Measurements from ENCODE around the gene STON1. TPM values are rescaled to one million over a fixed set of nuclear protein-coding genes. Genes with fewer than 3 reads are reported as not detected.

STON1 gene
- polyA plus RNA-seq, 1 donor from 2014 or later = 2.8 TPM

DNA sequence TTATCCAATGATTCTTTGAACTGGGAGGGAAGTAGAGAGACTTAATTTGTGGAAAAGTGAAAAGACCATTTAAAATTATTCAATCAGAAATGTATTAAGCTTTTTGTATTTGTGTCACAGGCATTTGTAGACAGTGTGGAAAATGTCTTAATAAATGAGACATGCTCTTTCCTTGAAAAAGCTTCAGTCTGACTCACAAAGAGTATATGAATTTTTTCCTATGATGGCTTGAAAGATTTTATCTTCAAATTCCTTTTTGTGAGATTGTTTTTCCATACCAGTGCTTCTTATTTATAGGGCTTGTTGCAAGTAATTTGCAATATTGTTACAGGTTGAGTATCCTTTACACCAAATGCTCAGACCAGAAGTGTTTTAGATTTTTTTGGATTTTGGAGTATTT is 39.5 kb downstream of the STON1 start:
- TF ChIP-seq EP300 (conservative IDR thresholded peaks at IDR 0.05; ENCODE audit: poor library complexity, severe bottlenecking) (no peak), RAD21 (conservative IDR thresholded peaks at IDR 0.05) (no peak), MXI1 (conservative IDR thresholded peaks at IDR 0.05; ENCODE audit: poor library complexity, severe bottlenecking) (no peak), SMC3 (conservative IDR thresholded peaks at IDR 0.05; ENCODE audit: poor library complexity) (no peak), POLR2AphosphoS5 (IDR thresholded peaks at IDR 0.05) (no peak), TAF1 (IDR thresholded peaks at IDR 0.05; ENCODE audit: low read depth) (no peak), EZH2 (IDR thresholded peaks at IDR 0.05; ENCODE audit: borderline replicate concordance, insufficient read depth, low read length, poor library complexity, severe bottlenecking) (no peak)
- TF ChIP-seq, protein P1, sequence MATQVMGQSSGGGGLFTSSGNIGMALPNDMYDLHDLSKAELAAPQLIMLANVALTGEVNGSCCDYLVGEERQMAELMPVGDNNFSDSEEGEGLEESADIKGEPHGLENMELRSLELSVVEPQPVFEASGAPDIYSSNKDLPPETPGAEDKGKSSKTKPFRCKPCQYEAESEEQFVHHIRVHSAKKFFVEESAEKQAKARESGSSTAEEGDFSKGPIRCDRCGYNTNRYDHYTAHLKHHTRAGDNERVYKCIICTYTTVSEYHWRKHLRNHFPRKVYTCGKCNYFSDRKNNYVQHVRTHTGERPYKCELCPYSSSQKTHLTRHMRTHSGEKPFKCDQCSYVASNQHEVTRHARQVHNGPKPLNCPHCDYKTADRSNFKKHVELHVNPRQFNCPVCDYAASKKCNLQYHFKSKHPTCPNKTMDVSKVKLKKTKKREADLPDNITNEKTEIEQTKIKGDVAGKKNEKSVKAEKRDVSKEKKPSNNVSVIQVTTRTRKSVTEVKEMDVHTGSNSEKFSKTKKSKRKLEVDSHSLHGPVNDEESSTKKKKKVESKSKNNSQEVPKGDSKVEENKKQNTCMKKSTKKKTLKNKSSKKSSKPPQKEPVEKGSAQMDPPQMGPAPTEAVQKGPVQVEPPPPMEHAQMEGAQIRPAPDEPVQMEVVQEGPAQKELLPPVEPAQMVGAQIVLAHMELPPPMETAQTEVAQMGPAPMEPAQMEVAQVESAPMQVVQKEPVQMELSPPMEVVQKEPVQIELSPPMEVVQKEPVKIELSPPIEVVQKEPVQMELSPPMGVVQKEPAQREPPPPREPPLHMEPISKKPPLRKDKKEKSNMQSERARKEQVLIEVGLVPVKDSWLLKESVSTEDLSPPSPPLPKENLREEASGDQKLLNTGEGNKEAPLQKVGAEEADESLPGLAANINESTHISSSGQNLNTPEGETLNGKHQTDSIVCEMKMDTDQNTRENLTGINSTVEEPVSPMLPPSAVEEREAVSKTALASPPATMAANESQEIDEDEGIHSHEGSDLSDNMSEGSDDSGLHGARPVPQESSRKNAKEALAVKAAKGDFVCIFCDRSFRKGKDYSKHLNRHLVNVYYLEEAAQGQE (IDR thresholded peaks at IDR 0.05; ENCODE audit: borderline replicate concordance) = no peak
- TF ChIP-seq, protein P2, sequence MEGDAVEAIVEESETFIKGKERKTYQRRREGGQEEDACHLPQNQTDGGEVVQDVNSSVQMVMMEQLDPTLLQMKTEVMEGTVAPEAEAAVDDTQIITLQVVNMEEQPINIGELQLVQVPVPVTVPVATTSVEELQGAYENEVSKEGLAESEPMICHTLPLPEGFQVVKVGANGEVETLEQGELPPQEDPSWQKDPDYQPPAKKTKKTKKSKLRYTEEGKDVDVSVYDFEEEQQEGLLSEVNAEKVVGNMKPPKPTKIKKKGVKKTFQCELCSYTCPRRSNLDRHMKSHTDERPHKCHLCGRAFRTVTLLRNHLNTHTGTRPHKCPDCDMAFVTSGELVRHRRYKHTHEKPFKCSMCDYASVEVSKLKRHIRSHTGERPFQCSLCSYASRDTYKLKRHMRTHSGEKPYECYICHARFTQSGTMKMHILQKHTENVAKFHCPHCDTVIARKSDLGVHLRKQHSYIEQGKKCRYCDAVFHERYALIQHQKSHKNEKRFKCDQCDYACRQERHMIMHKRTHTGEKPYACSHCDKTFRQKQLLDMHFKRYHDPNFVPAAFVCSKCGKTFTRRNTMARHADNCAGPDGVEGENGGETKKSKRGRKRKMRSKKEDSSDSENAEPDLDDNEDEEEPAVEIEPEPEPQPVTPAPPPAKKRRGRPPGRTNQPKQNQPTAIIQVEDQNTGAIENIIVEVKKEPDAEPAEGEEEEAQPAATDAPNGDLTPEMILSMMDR (IDR thresholded peaks at IDR 0.05; ENCODE audit: poor library complexity, severe bottlenecking) = no peak
- Histone ChIP-seq H3K36me3 (ENCODE audit: insufficient read depth, low read length) (no peaks in the 10 kb centered on the region), H3K9me3 (ENCODE audit: low read length) (no peaks in the 10 kb centered on the region), H3K27ac (ENCODE audit: low read length) (no peak overlapping the region), H3K79me2 (replicated peaks; ENCODE audit: insufficient read depth, low read length) (no peaks in the 10 kb centered on the region), H3K27me3 (ENCODE audit: insufficient read depth, low read depth, low read length) (no peaks in the 10 kb centered on the region), H2AFZ (ENCODE audit: low read depth, low read length) (no peak overlapping the region), H3K9ac (ENCODE audit: low read length) (no peak overlapping the region), H3K9me2 (ENCODE audit: insufficient read depth, low read length) (no peaks in the 10 kb centered on the region), H3K4me2 (ENCODE audit: low read length) (no peak overlapping the region), H3K4me3 (ENCODE audit: low read length) (no peak overlapping the region), H3F3A (ENCODE audit: insufficient read depth, low read length, poor library complexity, severe bottlenecking) (no peaks in the 10 kb centered on the region), H4K20me1 (ENCODE audit: insufficient read depth) (no peaks in the 10 kb centered on the region)

DNA sequence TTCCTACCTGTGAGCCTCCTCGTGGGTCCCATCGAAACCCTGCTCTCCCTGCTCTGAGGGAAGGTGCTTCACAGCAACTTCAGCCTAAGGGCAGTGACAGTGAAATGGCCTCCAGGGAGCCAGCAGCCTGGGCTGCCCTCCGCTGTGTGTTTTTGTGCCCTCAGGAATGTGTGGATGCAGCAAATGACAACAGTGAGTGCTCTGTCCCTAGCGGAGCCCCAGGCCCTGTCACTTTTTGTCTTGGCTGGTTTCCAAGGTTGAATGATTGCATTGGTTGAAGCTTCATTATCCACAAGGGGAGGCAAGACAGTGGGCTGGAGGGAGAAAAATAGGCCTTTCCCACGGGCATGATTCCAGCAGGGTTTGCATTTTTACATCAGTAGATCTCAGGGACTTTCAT is 42.9 kb downstream of the STON1 start:
- Histone ChIP-seq H3K9me3 (ENCODE audit: low read length) (no peaks in the 10 kb centered on the region), H2AFZ (ENCODE audit: low read depth, low read length) (no peak overlapping the region), H4K20me1 (ENCODE audit: insufficient read depth) (no peaks in the 10 kb centered on the region), H3K9ac (ENCODE audit: low read length) (no peak overlapping the region), H3K4me2 (ENCODE audit: low read length) (no peak overlapping the region), H3K4me3 (ENCODE audit: low read length) (no peak overlapping the region), H3K9me2 (ENCODE audit: insufficient read depth, low read length) (no peaks in the 10 kb centered on the region), H3K27ac (ENCODE audit: low read length) (no peak overlapping the region), H3F3A (ENCODE audit: insufficient read depth, low read length, poor library complexity, severe bottlenecking) (no peaks in the 10 kb centered on the region), H3K79me2 (replicated peaks; ENCODE audit: insufficient read depth, low read length) (no peaks in the 10 kb centered on the region), H3K36me3 (ENCODE audit: insufficient read depth, low read length) (no peaks in the 10 kb centered on the region), H3K27me3 (ENCODE audit: insufficient read depth, low read depth, low read length) (no peaks in the 10 kb centered on the region)
- no peak for TF ChIP-seq EZH2 (IDR thresholded peaks at IDR 0.05; ENCODE audit: borderline replicate concordance, insufficient read depth, low read length, poor library complexity, severe bottlenecking)
- TF ChIP-seq RAD21 (conservative IDR thresholded peaks at IDR 0.05) = no peak
- TF ChIP-seq, protein P2 (IDR thresholded peaks at IDR 0.05; ENCODE audit: poor library complexity, severe bottlenecking) = no peak
- no peak for TF ChIP-seq EP300 (conservative IDR thresholded peaks at IDR 0.05; ENCODE audit: poor library complexity, severe bottlenecking)
- no peak for TF ChIP-seq MXI1 (conservative IDR thresholded peaks at IDR 0.05; ENCODE audit: poor library complexity, severe bottlenecking)
- no peak for TF ChIP-seq SMC3 (conservative IDR thresholded peaks at IDR 0.05; ENCODE audit: poor library complexity)
- TF ChIP-seq TAF1 (IDR thresholded peaks at IDR 0.05; ENCODE audit: low read depth) = no peak
- TF ChIP-seq, protein P1 (IDR thresholded peaks at IDR 0.05; ENCODE audit: borderline replicate concordance) = no peak
- TF ChIP-seq POLR2AphosphoS5 (IDR thresholded peaks at IDR 0.05) = no peak

Data from neural cell (in vitro differentiated cells).